GM12878 (cell line): ENCODE measurements around the gene TRIM43B. TPM values are rescaled to one million over a fixed set of nuclear protein-coding genes. Genes with fewer than 3 reads are reported as not detected.

Source experiments
- ATAC-seq: fragments of 200-7000 bp; cut with Tn5 transposase; 3 replicates; pipeline ENCODE4 v1.9.1; 2020; ENCODE audit warnings: mild to moderate bottlenecking, moderate library complexity
- BruUV-seq: library from RNA; stranded (reverse); fragments of 400-500 nt; replicated peaks from 2 replicates; lab custom pipeline; 2021; lab: Mats Ljungman, UMichigan
- CTCF ChIA-PET: fragments of 300-600 bp; sonication (Branson Sonifier 250); formaldehyde crosslinking; extraction: SDS; loops from one replicate; lab custom pipeline; 2021; ENCODE audit warnings: inconsistent platforms; lab: Yijun Ruan, JAX
- POLR2A ChIA-PET: fragments of 350-600 bp; formaldehyde crosslinking; extraction: SDS; loops from one replicate; lab custom pipeline; 2021; ENCODE audit warnings: inconsistent platforms; lab: Charles Lee
- RAD21 ChIA-PET: fragments of 300-600 bp; sonication (Branson Sonifier 250); formaldehyde crosslinking; loops from one replicate; lab custom pipeline; 2023; ENCODE audit warnings: antibody characterized with exemption; ENCODE audit not compliant: unreplicated experiment; lab: Charles Lee
- SMC1A ChIA-PET: fragments of 300-600 bp; sonication (Branson Sonifier 250); formaldehyde crosslinking; loops from one replicate; lab custom pipeline; 2023; ENCODE audit not compliant: unreplicated experiment, uncharacterized antibody; lab: Charles Lee
- DNase-seq: peaks from one replicate; pipeline ENCODE4 v3.0.0-alpha.2; 2011; ENCODE audit warnings: low read depth, low spot score
- FAIRE-seq: peaks from 3 replicates; lab custom pipeline; 2011; peaks lifted over from hg19 to GRCh38; lab: Jason Lieb, UNC
- H2AFZ ChIP-seq: 2 replicates; pipeline ENCODE4 v1.6.0; 2011; ENCODE audit warnings: low read depth, low read length, control low read depth; ENCODE audit not compliant: control insufficient read depth
- H3K27ac ChIP-seq: 2 replicates; pipeline ENCODE4 v1.5.1; 2011; ENCODE audit warnings: control low read depth; ENCODE audit not compliant: control insufficient read depth, insufficient read depth
- H3K27me3 ChIP-seq, 2 experiments: replicated peaks in 1 of 2; 2 replicates each; pipeline versions ENCODE4 v1.6.0 to v1.6.1; 2011; ENCODE audit warnings: low read length in 1 of 2; ENCODE audit not compliant: control insufficient read depth in 2 of 2, insufficient read depth in 2 of 2
- H3K36me3 ChIP-seq, 2 experiments: 2 replicates each; pipeline ENCODE4 v1.5.1; 2011; ENCODE audit warnings: low read length in 1 of 2; ENCODE audit not compliant: control insufficient read depth in 2 of 2, insufficient read depth in 2 of 2
- H3K4me1 ChIP-seq: 2 replicates; pipeline ENCODE4 v1.6.1; 2011; ENCODE audit warnings: mild to moderate bottlenecking, low read length, moderate library complexity, mixed read lengths; ENCODE audit not compliant: control insufficient read depth, insufficient read depth
- H3K4me2 ChIP-seq: 2 replicates; pipeline ENCODE4 v1.6.0; 2011; ENCODE audit warnings: control low read depth; ENCODE audit not compliant: control insufficient read depth, insufficient read depth
- H3K4me3 ChIP-seq: fragments of 200-600 bp; sonication (generic); 2 replicates; pipeline ENCODE4 v1.5.1; 2016
- H3K79me2 ChIP-seq: 2 replicates; pipeline ENCODE4 v1.6.0; 2011; ENCODE audit warnings: low read length; ENCODE audit not compliant: control insufficient read depth, insufficient read depth
- H3K9ac ChIP-seq: 2 replicates; pipeline ENCODE4 v1.8.0; 2011; ENCODE audit warnings: low read length, control low read depth, mixed read lengths; ENCODE audit not compliant: control insufficient read depth, insufficient read depth
- H3K9me3 ChIP-seq: replicated peaks from 3 replicates; pipeline ENCODE4 v1.5.1; 2011; ENCODE audit warnings: mild to moderate bottlenecking, low read length; ENCODE audit not compliant: control insufficient read depth, insufficient read depth
- H4K20me1 ChIP-seq: 2 replicates; pipeline ENCODE4 v1.6.0; 2011; ENCODE audit not compliant: control insufficient read depth, insufficient read depth
- GABPA ChIP-seq: IDR thresholded peaks from 2 replicates; pipeline ENCODE4 v1.6.1; 2014; ENCODE audit warnings: antibody characterized with exemption, low read depth, mild to moderate bottlenecking, inconsistent platforms
- IRF5 ChIP-seq: fragments of 450-650 bp; IDR thresholded peaks from 2 replicates; pipeline ENCODE4 v1.6.1; 2017; ENCODE audit warnings: borderline replicate concordance
- NBN ChIP-seq: fragments of 450-650 bp; IDR thresholded peaks from 2 replicates; pipeline ENCODE4 v1.6.1; 2016
- RELA ChIP-seq: fragments of 450-650 bp; IDR thresholded peaks from 2 replicates; pipeline ENCODE4 v1.8.0; 2014; ENCODE audit warnings: borderline replicate concordance; ENCODE audit not compliant: partially characterized antibody
- SMAD5 ChIP-seq: IDR thresholded peaks from 2 replicates; pipeline ENCODE4 v1.6.1; 2016; ENCODE audit warnings: antibody characterized with exemption, low read depth
- TCF7 ChIP-seq: IDR thresholded peaks from 2 replicates; pipeline ENCODE4 v1.6.1; 2014; ENCODE audit warnings: antibody characterized with exemption, borderline replicate concordance
- ZNF592 ChIP-seq: fragments of 450-650 bp; IDR thresholded peaks from 2 replicates; pipeline ENCODE4 v1.6.1; 2017; ENCODE audit warnings: mild to moderate bottlenecking, moderate library complexity
- WGBS: methylation state at CpG from one replicate; pipeline ENCODE4 v1.1.6; 2016; ENCODE audit warnings: low lambda C conversion rate; ENCODE audit not compliant: insufficient replicate concordance, insufficient coverage; ENCODE audit errors: missing lambda C conversion rate; 5-methylcytosine and 5-hydroxymethylcytosine counted together
- in situ Hi-C: fragments of 300-500 bp; cut with MboI; formaldehyde crosslinking; loops from 9 replicates; pipeline ENCODE4 v1.14.3; 2018; ENCODE audit warnings: mixed read lengths
- intact Hi-C: fragments of 100-400 bp; cut with micrococcal nuclease; formaldehyde crosslinking; loops from one replicate; pipeline ENCODE4 v1.14.2; 2022; ENCODE audit not compliant: unreplicated experiment
- polyA plus RNA-seq, 11 experiments: library from polyadenylated mRNA; depleted of rRNA in 4 of 11; unstranded in 6 of 11; stranded (reverse) in 5 of 11; fragments of >200 nt; fragmentation: Nextera tagmentation in 4 of 11; fragmentation: Illumina TruSeq in 1 of 11; extraction: Ambion mirVana in 4 of 11; extraction: Trizol in 1 of 11; gene quantifications; 1 replicate in 1 of 11; 2 replicates in 10 of 11; pipeline versions ENCODE4 v1.2.1 to v1.2.3, GENCODE V29; 2011 to 2016; ENCODE audit warnings: inconsistent platforms in 2 of 11, missing spikeins in 2 of 11, low read depth in 1 of 11
- total RNA-seq, 4 experiments: library from RNA; depleted of rRNA in 3 of 4; stranded (reverse); fragments of >200 nt in 3 of 4; fragmentation: Illumina TruSeq in 1 of 4; extraction: Trizol in 1 of 4; gene quantifications; 2 replicates each; pipeline versions ENCODE4 v1.2.1 to v1.2.3, GENCODE V29; 2013 to 2021

The TRIM43B gene
- total and polyA plus RNA-seq, 10 of the 15 experiments (the other 5 are each of a cell fraction or from before 2014, with no cell fraction given) = 0.05 TPM; not detected in 9

- peaks cover 4% of the 10 kb centered on the region for H3K4me1 ChIP-seq
- H3K27me3 ChIP-seq = no peaks in the 10 kb centered on the region
- POLR2A ChIA-PET = interaction anchor here (0.9 kb wide), 1 partner anchor 17 kb away, joined by 3 read pairs; no protein-coding TSS in a partner anchor
- peak overlapping the region; percentile 91 for H3K4me3 ChIP-seq
- in situ Hi-C loops (no loop called here), intact Hi-C loops (no loop called here)
- H3K9me3 ChIP-seq = no peaks in the 10 kb centered on the region
- H3K27ac ChIP-seq = peak overlapping the region; percentile 80
- DNase-seq = no peak
- CTCF ChIA-PET = interaction anchor here (1.0 to 1.1 kb wide), 2 partner anchors 14 to 122 kb away, joined by 3 read pairs; no protein-coding TSS in a partner anchor
- TF ChIP-seq NBN (no peak), GABPA (no peak), SMAD5 (no peak), IRF5 (no peak), RELA (no peak), ZNF592 (no peak), TCF7 (no peak)
- H2AFZ ChIP-seq = peak overlapping the region; percentile 86
- peaks cover 39% of the 10 kb centered on the region for H3K79me2 ChIP-seq
- WGBS = 81% methylated on average over 40 of the region's 41 CpGs
- H4K20me1 ChIP-seq = no peaks in the 10 kb centered on the region
- TSS peak; percentile 66 for BruUV-seq
- H3K4me2 ChIP-seq = peak overlapping the region; percentile 82
- no peak for FAIRE-seq
- H3K9ac ChIP-seq = peak overlapping the region; percentile 79
- RAD21 ChIA-PET = no interaction called here
- no peaks in the 10 kb centered on the region; a peak in 1 of 4 replicates for H3K36me3 ChIP-seq
- no peak for ATAC-seq
- SMC1A ChIA-PET = interaction anchor here (1.2 to 1.5 kb wide), 2 partner anchors 9 to 123 kb away, joined by 3 to 4 read pairs; partner anchors contain the start of gene FAHD2A
Measured at GRCh38 chr2:95525294-95526035, 40.9 kb upstream of the TRIM43B start.
